ENCODE measurements around the gene ACOT7. TPM values are rescaled to one million over a fixed set of nuclear protein-coding genes. Genes with fewer than 3 reads are reported as not detected.
A peak's percentile ranks its signal among the peaks of the same experiment; 100 is the strongest.
"Not testable (repeated sequence)": the region's sequence is repeated elsewhere in the genome, so short reads cannot be mapped to it uniquely, and the experiment has no call there.

ACOT7 gene
- total RNA-seq (2014; rRNA removed; shearing (Covaris generic)), result 31.7 and 33.9 TPM in 2 replicates

GRCh38 chr1:6393400-6394187, at the start of gene ACOT7:
Gene ACOT7, minus strand, starts transcription at chr1:6393767. Its CDS starts 368 bp downstream, at chr1:6393399.
- DNase-seq (ENCODE audit: low spot score), result peak; percentile 89

- no peak for DNase-seq (ENCODE audit: low spot score)
Measured at GRCh38 chr1:6441586-6441985, 48.0 kb upstream of the ACOT7 start.

- DNase-seq (ENCODE audit: low spot score), result peak; percentile 61
Measured at GRCh38 chr1:6440198-6441126, 46.9 kb upstream of the ACOT7 start.

- DNase-seq (ENCODE audit: low spot score), result peak; percentile 86
Measured at GRCh38 chr1:6438047-6438525, 44.5 kb upstream of the ACOT7 start.

GRCh38 chr1:6437012-6437700, 43.6 kb upstream of the ACOT7 start:
- peak; percentile 76 for DNase-seq (ENCODE audit: low spot score)

GRCh38 chr1:6436277-6436676, 42.7 kb upstream of the ACOT7 start:
- DNase-seq (ENCODE audit: low spot score), result not testable (repeated sequence)

GRCh38 chr1:6435547-6435946, 42.0 kb upstream of the ACOT7 start:
- no peak for DNase-seq (ENCODE audit: low spot score)

GRCh38 chr1:6435129-6435528, 41.6 kb upstream of the ACOT7 start:
- DNase-seq (ENCODE audit: low spot score), result no peak

- no peak for DNase-seq (ENCODE audit: low spot score)
Measured at GRCh38 chr1:6434186-6434585, 40.6 kb upstream of the ACOT7 start.

- not testable (repeated sequence) for DNase-seq (ENCODE audit: low spot score)
Measured at GRCh38 chr1:6431645-6432579, 38.3 kb upstream of the ACOT7 start.

GRCh38 chr1:6429660-6430411, 36.3 kb upstream of the ACOT7 start:
- not testable (repeated sequence) for DNase-seq (ENCODE audit: low spot score)

GRCh38 chr1:6428453-6428852, 34.9 kb upstream of the ACOT7 start:
- not testable (repeated sequence) for DNase-seq (ENCODE audit: low spot score)

- peak; percentile 43 for DNase-seq (ENCODE audit: low spot score)
Measured at GRCh38 chr1:6427441-6428390, 34.1 kb upstream of the ACOT7 start.

- no peak for DNase-seq (ENCODE audit: low spot score)
Measured at GRCh38 chr1:6426972-6427350, 33.4 kb upstream of the ACOT7 start.

GRCh38 chr1:6426277-6426971, 32.9 kb upstream of the ACOT7 start:
- DNase-seq (ENCODE audit: low spot score), result no peak

GRCh38 chr1:6425658-6426057, 32.1 kb upstream of the ACOT7 start:
- no peak for DNase-seq (ENCODE audit: low spot score)

- no peak for DNase-seq (ENCODE audit: low spot score)
Measured at GRCh38 chr1:6424619-6425593, 31.3 kb upstream of the ACOT7 start, which contains the start of gene ESPN. Gene ESPN, plus strand, starts transcription at chr1:6424776. Its CDS starts 180 bp downstream, at chr1:6424956.

Measured in HT-29 (cell line).